SK-N-SH (cell line): ENCODE measurements around the gene FOXA3.

Source experiments
- CHD2 ChIP-seq: fragments of 150-350 bp; IDR thresholded peaks from 2 replicates; pipeline ENCODE4 v1.6.1; 2018; ENCODE audit warnings: low read length; ENCODE audit not compliant: partially characterized antibody
- EP300 ChIP-seq, 2 experiments: IDR thresholded peaks; 2 replicates each; pipeline versions ENCODE4 v1.4.0 to v1.6.1; 2012; ENCODE audit warnings: borderline replicate concordance in 1 of 2, low read depth in 1 of 2, low read length in 1 of 2
- GABPA ChIP-seq: IDR thresholded peaks from 2 replicates; pipeline ENCODE4 v1.4.0; 2012; ENCODE audit warnings: low read depth, mild to moderate bottlenecking
- MAX ChIP-seq: IDR thresholded peaks from 2 replicates; pipeline ENCODE4 v1.4.0; 2012; ENCODE audit warnings: low read depth
- NRF1 ChIP-seq: IDR thresholded peaks from 2 replicates; pipeline ENCODE4 v1.6.1; 2012; ENCODE audit warnings: low read depth, mild to moderate bottlenecking, low read length
- POLR2AphosphoS5 ChIP-seq: IDR thresholded peaks from 2 replicates; pipeline ENCODE4 v1.6.1; 2012; ENCODE audit warnings: low read depth, low read length
- SIN3A ChIP-seq: IDR thresholded peaks from 2 replicates; pipeline ENCODE4 v1.6.1; 2012; ENCODE audit warnings: low read depth, mild to moderate bottlenecking, low read length, moderate library complexity, borderline replicate concordance
- TAF1 ChIP-seq: IDR thresholded peaks from 2 replicates; pipeline ENCODE4 v1.6.1; 2012; ENCODE audit warnings: low read depth, mild to moderate bottlenecking, low read length, moderate library complexity, borderline replicate concordance
- USF1 ChIP-seq: IDR thresholded peaks from 2 replicates; pipeline ENCODE4 v1.4.0; 2012; ENCODE audit warnings: low read depth, borderline replicate concordance
- USF2 ChIP-seq: fragments of 150-350 bp; IDR thresholded peaks from 2 replicates; pipeline ENCODE4 v1.6.1; 2017; ENCODE audit warnings: antibody characterized with exemption, low read length, low read depth, borderline replicate concordance
- TF ChIP-seq, protein P1 (sequence below): IDR thresholded peaks from 2 replicates; pipeline ENCODE4 v1.6.1; 2012; ENCODE audit warnings: mild to moderate bottlenecking, low read depth, low read length, moderate library complexity
- TF ChIP-seq, protein P2 (sequence below): fragments of 200-600 bp; sonication (generic); IDR thresholded peaks from 2 replicates; pipeline ENCODE4 v1.6.1; 2017; ENCODE audit warnings: antibody characterized with exemption, mild to moderate bottlenecking, moderate library complexity
- TF ChIP-seq, protein P3 (sequence below): IDR thresholded peaks from 2 replicates; pipeline ENCODE4 v1.4.0; 2012; ENCODE audit warnings: low read depth, borderline replicate concordance

DNA sequence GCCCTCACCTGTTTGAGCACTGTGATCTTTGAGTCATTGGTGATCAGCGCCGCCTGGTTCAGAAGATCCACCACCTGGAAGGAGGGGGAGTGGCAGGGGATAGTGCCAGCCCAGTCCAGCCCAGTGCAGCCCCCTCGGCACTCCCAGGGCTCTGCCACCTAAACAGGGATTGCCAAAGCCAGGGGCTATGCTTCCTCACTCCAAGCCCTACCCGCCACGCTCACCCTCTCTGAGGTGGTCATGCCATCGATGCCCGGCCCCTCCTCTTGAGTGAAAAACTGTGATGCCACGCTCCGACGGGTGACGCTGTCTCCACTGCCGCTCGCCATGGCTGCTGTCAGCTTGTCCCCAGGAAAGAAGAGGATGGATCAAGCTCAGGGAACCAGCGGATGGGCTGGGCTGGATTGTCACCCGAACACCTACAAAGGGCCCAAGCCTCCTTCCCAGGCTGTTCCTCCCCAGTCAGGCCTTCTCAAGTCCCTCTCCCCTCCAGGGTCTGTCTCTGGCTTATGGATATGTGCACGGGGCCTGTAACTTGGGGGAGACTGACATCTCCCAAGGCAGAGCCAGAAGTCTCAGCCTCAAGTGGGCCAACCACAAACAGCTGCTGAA is 9.9 kb upstream of the FOXA3 start:
- TF ChIP-seq GABPA (no peak), POLR2AphosphoS5 (no peak), TAF1 (no peak), USF2 (no peak), CHD2 (no peak), EP300 (IDR thresholded peaks at IDR 0.05; ENCODE audit: borderline replicate concordance in 1 of 2, low read depth in 1 of 2, low read length in 1 of 2) (no peak), SIN3A (no peak), MAX (no peak), USF1 (no peak), NRF1 (no peak)
- TF ChIP-seq, protein P1, sequence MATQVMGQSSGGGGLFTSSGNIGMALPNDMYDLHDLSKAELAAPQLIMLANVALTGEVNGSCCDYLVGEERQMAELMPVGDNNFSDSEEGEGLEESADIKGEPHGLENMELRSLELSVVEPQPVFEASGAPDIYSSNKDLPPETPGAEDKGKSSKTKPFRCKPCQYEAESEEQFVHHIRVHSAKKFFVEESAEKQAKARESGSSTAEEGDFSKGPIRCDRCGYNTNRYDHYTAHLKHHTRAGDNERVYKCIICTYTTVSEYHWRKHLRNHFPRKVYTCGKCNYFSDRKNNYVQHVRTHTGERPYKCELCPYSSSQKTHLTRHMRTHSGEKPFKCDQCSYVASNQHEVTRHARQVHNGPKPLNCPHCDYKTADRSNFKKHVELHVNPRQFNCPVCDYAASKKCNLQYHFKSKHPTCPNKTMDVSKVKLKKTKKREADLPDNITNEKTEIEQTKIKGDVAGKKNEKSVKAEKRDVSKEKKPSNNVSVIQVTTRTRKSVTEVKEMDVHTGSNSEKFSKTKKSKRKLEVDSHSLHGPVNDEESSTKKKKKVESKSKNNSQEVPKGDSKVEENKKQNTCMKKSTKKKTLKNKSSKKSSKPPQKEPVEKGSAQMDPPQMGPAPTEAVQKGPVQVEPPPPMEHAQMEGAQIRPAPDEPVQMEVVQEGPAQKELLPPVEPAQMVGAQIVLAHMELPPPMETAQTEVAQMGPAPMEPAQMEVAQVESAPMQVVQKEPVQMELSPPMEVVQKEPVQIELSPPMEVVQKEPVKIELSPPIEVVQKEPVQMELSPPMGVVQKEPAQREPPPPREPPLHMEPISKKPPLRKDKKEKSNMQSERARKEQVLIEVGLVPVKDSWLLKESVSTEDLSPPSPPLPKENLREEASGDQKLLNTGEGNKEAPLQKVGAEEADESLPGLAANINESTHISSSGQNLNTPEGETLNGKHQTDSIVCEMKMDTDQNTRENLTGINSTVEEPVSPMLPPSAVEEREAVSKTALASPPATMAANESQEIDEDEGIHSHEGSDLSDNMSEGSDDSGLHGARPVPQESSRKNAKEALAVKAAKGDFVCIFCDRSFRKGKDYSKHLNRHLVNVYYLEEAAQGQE, result no peak
- TF ChIP-seq, protein P2, sequence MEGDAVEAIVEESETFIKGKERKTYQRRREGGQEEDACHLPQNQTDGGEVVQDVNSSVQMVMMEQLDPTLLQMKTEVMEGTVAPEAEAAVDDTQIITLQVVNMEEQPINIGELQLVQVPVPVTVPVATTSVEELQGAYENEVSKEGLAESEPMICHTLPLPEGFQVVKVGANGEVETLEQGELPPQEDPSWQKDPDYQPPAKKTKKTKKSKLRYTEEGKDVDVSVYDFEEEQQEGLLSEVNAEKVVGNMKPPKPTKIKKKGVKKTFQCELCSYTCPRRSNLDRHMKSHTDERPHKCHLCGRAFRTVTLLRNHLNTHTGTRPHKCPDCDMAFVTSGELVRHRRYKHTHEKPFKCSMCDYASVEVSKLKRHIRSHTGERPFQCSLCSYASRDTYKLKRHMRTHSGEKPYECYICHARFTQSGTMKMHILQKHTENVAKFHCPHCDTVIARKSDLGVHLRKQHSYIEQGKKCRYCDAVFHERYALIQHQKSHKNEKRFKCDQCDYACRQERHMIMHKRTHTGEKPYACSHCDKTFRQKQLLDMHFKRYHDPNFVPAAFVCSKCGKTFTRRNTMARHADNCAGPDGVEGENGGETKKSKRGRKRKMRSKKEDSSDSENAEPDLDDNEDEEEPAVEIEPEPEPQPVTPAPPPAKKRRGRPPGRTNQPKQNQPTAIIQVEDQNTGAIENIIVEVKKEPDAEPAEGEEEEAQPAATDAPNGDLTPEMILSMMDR, result no peak
- TF ChIP-seq, protein P3, sequence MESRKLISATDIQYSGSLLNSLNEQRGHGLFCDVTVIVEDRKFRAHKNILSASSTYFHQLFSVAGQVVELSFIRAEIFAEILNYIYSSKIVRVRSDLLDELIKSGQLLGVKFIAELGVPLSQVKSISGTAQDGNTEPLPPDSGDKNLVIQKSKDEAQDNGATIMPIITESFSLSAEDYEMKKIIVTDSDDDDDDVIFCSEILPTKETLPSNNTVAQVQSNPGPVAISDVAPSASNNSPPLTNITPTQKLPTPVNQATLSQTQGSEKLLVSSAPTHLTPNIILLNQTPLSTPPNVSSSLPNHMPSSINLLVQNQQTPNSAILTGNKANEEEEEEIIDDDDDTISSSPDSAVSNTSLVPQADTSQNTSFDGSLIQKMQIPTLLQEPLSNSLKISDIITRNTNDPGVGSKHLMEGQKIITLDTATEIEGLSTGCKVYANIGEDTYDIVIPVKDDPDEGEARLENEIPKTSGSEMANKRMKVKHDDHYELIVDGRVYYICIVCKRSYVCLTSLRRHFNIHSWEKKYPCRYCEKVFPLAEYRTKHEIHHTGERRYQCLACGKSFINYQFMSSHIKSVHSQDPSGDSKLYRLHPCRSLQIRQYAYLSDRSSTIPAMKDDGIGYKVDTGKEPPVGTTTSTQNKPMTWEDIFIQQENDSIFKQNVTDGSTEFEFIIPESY, result no peak
